ENCODE results near the gene NAPSA. TPM values are rescaled to one million over a fixed set of nuclear protein-coding genes. Genes with fewer than 3 reads are reported as not detected.

NAPSA gene
- total RNA-seq, 1 donor from 2014 or later: not detected

- H3K9ac ChIP-seq (ENCODE audit: low read length): no peak overlapping the region
- no peak overlapping the region for H2AFZ ChIP-seq (ENCODE audit: low read depth, low read length)
- no peak overlapping the region for H3K4me3 ChIP-seq (ENCODE audit: insufficient read depth, low read depth, low read length)
- peaks cover 3% of the 10 kb centered on the region for H3K36me3 Mint-ChIP-seq (ENCODE audit: low read depth, unreplicated experiment)
- H3K27me3 ChIP-seq (ENCODE audit: insufficient read depth, low read length): no peaks in the 10 kb centered on the region
- peaks cover 13% of the 10 kb centered on the region for H3K9me3 Mint-ChIP-seq (ENCODE audit: unreplicated experiment)
- FAIRE-seq: no peak
- H3K4me2 ChIP-seq (ENCODE audit: low read length): no peak overlapping the region
- TF ChIP-seq CTCF (IDR thresholded peaks at IDR 0.05; ENCODE audit: insufficient read depth, low read depth, low read length): no peak
- TF ChIP-seq EZH2 (IDR thresholded peaks at IDR 0.05; ENCODE audit: insufficient read depth, low read length): no peak
- peaks cover 6% of the 10 kb centered on the region for H3K4me1 ChIP-seq (ENCODE audit: insufficient read depth, low read length)
- no peak overlapping the region for H3K27ac Mint-ChIP-seq (ENCODE audit: unreplicated experiment)
- H3K9me3 ChIP-seq (ENCODE audit: insufficient read depth, low read depth, low read length): no peaks in the 10 kb centered on the region
- peaks cover 12% of the 10 kb centered on the region for H3K27me3 Mint-ChIP-seq (ENCODE audit: low read depth, unreplicated experiment)
- no peaks in the 10 kb centered on the region for H3K79me2 ChIP-seq (ENCODE audit: insufficient read depth, low read length)
- no peak overlapping the region for H3K27ac ChIP-seq (ENCODE audit: low read depth, low read length)
- no peaks in the 10 kb centered on the region for H3K4me1 Mint-ChIP-seq (ENCODE audit: low read depth, unreplicated experiment)
- H3K36me3 ChIP-seq (ENCODE audit: insufficient read depth, low read length): no peaks in the 10 kb centered on the region
- H3K4me3 Mint-ChIP-seq (ENCODE audit: unreplicated experiment): no peak overlapping the region
- H4K20me1 ChIP-seq (ENCODE audit: insufficient read depth, low read length): no peaks in the 10 kb centered on the region
- DNase-seq (ENCODE audit: low read depth): no peak
These were observed 4.0 kb downstream of the NAPSA start for GRCh38 chr19:50361290-50362029.

GRCh38 chr19:50359328-50359818 lies 6.1 kb downstream of the NAPSA start:
- H3K36me3 Mint-ChIP-seq (ENCODE audit: low read depth, unreplicated experiment): peaks cover 3% of the 10 kb centered on the region
- Histone ChIP-seq H3K79me2 (ENCODE audit: insufficient read depth, low read length) (no peaks in the 10 kb centered on the region), H2AFZ (ENCODE audit: low read depth, low read length) (no peak overlapping the region), H3K36me3 (ENCODE audit: insufficient read depth, low read length) (no peaks in the 10 kb centered on the region), H3K4me2 (ENCODE audit: low read length) (no peak overlapping the region), H3K4me1 (ENCODE audit: insufficient read depth, low read length) (peaks cover 6% of the 10 kb centered on the region), H3K4me3 (ENCODE audit: insufficient read depth, low read depth, low read length) (no peak overlapping the region), H3K27ac (ENCODE audit: low read depth, low read length) (no peak overlapping the region), H3K27me3 (ENCODE audit: insufficient read depth, low read length) (no peaks in the 10 kb centered on the region), H3K9me3 (ENCODE audit: insufficient read depth, low read depth, low read length) (no peaks in the 10 kb centered on the region), H3K9ac (ENCODE audit: low read length) (no peak overlapping the region), H4K20me1 (ENCODE audit: insufficient read depth, low read length) (no peaks in the 10 kb centered on the region)
- peaks cover 15% of the 10 kb centered on the region for H3K9me3 Mint-ChIP-seq (ENCODE audit: unreplicated experiment)
- H3K27me3 Mint-ChIP-seq (ENCODE audit: low read depth, unreplicated experiment): peaks cover 10% of the 10 kb centered on the region
- no peak overlapping the region for H3K27ac Mint-ChIP-seq (ENCODE audit: unreplicated experiment)
- DNase-seq (ENCODE audit: low read depth): no peak
- no peak for TF ChIP-seq CTCF (IDR thresholded peaks at IDR 0.05; ENCODE audit: insufficient read depth, low read depth, low read length)
- TF ChIP-seq EZH2 (IDR thresholded peaks at IDR 0.05; ENCODE audit: insufficient read depth, low read length): no peak
- no peak overlapping the region for H3K4me3 Mint-ChIP-seq (ENCODE audit: unreplicated experiment)
- no peak for FAIRE-seq
- no peaks in the 10 kb centered on the region for H3K4me1 Mint-ChIP-seq (ENCODE audit: low read depth, unreplicated experiment)

Data from astrocyte (in vitro differentiated cells and primary cell).